ENCODE data around the gene STAG1.
"Not testable (repeated sequence)": the region's sequence is repeated elsewhere in the genome, so short reads cannot be mapped to it uniquely, and the experiment has no call there.

The STAG1 gene

GRCh38 chr3:136758160-136759102 is 6.3 kb upstream of the STAG1 start:
- peaks cover 19% of the 10 kb centered on the region; the same call in 1 of the 2 replicates for H3K9me3 ChIP-seq (ENCODE audit: insufficient read depth, low read depth, low read length)
- 90% methylated on average over 20 of the region's 20 CpGs for WGBS
- not testable (repeated sequence) for H3K27me3 ChIP-seq (ENCODE audit: insufficient read depth, low read length); H3K27ac ChIP-seq (ENCODE audit: low read depth, low read length); H3K4me1 ChIP-seq (ENCODE audit: insufficient read depth, low read length); H3K4me3 ChIP-seq (ENCODE audit: low read length); H3K9ac ChIP-seq (ENCODE audit: low read depth, low read length); H3K36me3 ChIP-seq (ENCODE audit: insufficient read depth, low read length)

- no peaks in the 10 kb centered on the region for H3K27me3 ChIP-seq (ENCODE audit: insufficient read depth, low read length)
- no peak overlapping the region for H3K4me3 ChIP-seq (ENCODE audit: low read length)
- peaks cover 16% of the 10 kb centered on the region for H3K4me1 ChIP-seq (ENCODE audit: insufficient read depth, low read length)
- no peaks in the 10 kb centered on the region for H3K9me3 ChIP-seq (ENCODE audit: insufficient read depth, low read depth, low read length)
- 93% methylated on average over 2 of the region's 2 CpGs for WGBS
- H3K9ac ChIP-seq (ENCODE audit: low read depth, low read length) = no peak overlapping the region
- no peaks in the 10 kb centered on the region for H3K36me3 ChIP-seq (ENCODE audit: insufficient read depth, low read length)
- no peak overlapping the region for H3K27ac ChIP-seq (ENCODE audit: low read depth, low read length)
Observed at GRCh38 chr3:136755192-136755591, 3.0 kb upstream of the STAG1 start.

- Histone ChIP-seq H3K9me3 (ENCODE audit: insufficient read depth, low read depth, low read length) (no peaks in the 10 kb centered on the region), H3K27me3 (ENCODE audit: insufficient read depth, low read length) (no peaks in the 10 kb centered on the region), H3K36me3 (ENCODE audit: insufficient read depth, low read length) (no peaks in the 10 kb centered on the region), H3K4me3 (ENCODE audit: low read length) (peak overlapping the region; percentile 76), H3K27ac (ENCODE audit: low read depth, low read length) (peak overlapping the region; percentile 100), H3K9ac (ENCODE audit: low read depth, low read length) (peak overlapping the region; percentile 97), H3K4me1 (ENCODE audit: insufficient read depth, low read length) (peaks cover 31% of the 10 kb centered on the region)
- 70% methylated on average over 11 of the region's 11 CpGs for WGBS
Observed at GRCh38 chr3:136753326-136753939, 1.3 kb upstream of the STAG1 start.

- Histone ChIP-seq H3K4me3 (ENCODE audit: low read length) (peak overlapping the region; percentile 76), H3K36me3 (ENCODE audit: insufficient read depth, low read length) (no peaks in the 10 kb centered on the region), H3K9ac (ENCODE audit: low read depth, low read length) (peak overlapping the region; percentile 97), H3K27me3 (ENCODE audit: insufficient read depth, low read length) (no peaks in the 10 kb centered on the region), H3K4me1 (ENCODE audit: insufficient read depth, low read length) (peaks cover 31% of the 10 kb centered on the region), H3K27ac (ENCODE audit: low read depth, low read length) (peak overlapping the region; percentile 100), H3K9me3 (ENCODE audit: insufficient read depth, low read depth, low read length) (no peaks in the 10 kb centered on the region)
- WGBS = under 1% methylated on average over 73 of the region's 73 CpGs
Observed at GRCh38 chr3:136752422-136753325, 496 bp upstream of the STAG1 start.

- H3K27ac ChIP-seq (ENCODE audit: low read depth, low read length) = peak overlapping the region; percentile 100
- under 1% methylated on average over 97 of the region's 97 CpGs for WGBS
Observed at GRCh38 chr3:136751316-136752171, 634 bp downstream of the STAG1 start.

DNA sequence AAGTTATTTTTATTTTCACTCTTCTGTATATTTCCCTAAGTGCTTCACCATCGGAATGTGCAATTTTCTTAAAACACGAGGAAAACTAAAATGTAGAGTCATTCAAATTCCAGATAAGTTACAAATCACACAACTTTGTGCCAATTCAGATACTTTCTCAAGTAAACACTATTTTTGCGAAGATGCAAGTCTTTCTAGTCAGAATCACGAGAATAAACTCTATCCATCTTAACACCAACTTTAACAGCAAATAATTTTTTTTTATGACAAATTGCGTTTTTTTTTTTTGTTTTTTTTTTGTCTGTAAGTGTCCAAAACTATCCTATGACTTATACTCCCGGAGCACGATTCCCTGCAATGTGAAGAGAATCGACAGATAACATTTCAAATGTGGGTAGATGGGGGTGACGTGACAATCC is 1.3 kb downstream of the STAG1 start:
- Histone ChIP-seq H3K4me1 (ENCODE audit: insufficient read depth, low read length) (peaks cover 31% of the 10 kb centered on the region), H3K9ac (ENCODE audit: low read depth, low read length) (peak overlapping the region; percentile 97), H3K36me3 (ENCODE audit: insufficient read depth, low read length) (no peaks in the 10 kb centered on the region), H3K4me3 (ENCODE audit: low read length) (peak overlapping the region; percentile 76), H3K27ac (ENCODE audit: low read depth, low read length) (peak overlapping the region; percentile 100), H3K9me3 (ENCODE audit: insufficient read depth, low read depth, low read length) (no peaks in the 10 kb centered on the region), H3K27me3 (ENCODE audit: insufficient read depth, low read length) (no peaks in the 10 kb centered on the region)
- 11% methylated on average over 4 of the region's 9 CpGs for WGBS

More at GRCh38 chr3:136751316-136752171, 634 bp downstream of the STAG1 start:
- H3K4me1 ChIP-seq (ENCODE audit: insufficient read depth, low read length) = peaks cover 31% of the 10 kb centered on the region
- peak overlapping the region; percentile 76 for H3K4me3 ChIP-seq (ENCODE audit: low read length)
- no peaks in the 10 kb centered on the region for H3K9me3 ChIP-seq (ENCODE audit: insufficient read depth, low read depth, low read length)
- peak overlapping the region; percentile 97 for H3K9ac ChIP-seq (ENCODE audit: low read depth, low read length)
- no peaks in the 10 kb centered on the region for H3K36me3 ChIP-seq (ENCODE audit: insufficient read depth, low read length)
- H3K27me3 ChIP-seq (ENCODE audit: insufficient read depth, low read length) = no peaks in the 10 kb centered on the region

DNA sequence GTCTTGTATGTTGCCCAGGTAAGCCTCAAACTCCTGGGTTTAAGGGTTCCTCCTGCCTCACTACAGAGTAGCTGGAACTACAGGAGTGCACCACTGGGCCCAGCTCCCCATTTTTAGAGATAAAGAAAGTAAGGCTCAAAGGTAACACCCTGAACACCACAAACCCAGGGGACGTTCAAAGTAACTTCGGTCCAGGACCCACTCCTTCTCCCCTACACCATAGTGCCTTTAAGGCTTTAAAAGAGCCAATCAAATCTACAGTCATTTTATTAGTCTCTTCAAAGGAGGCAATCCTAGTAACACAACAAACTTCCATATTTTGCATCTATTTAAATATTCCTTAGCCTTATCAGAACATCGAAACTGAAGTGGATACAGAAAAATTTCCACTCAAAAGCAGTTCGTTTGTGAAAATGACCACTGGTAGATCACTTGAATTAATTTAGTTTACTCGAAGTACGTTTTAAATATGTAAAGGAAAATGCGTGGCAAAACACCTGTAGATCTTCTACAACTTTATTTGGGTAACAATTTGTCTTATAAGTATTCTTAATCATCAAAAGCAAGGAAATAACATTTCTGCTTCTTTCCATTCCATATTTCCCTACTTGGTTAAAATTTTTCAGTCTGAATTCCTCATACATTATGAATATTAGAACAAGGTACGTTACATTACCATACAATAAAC is 1.8 kb downstream of the STAG1 start:
- Histone ChIP-seq H3K9ac (ENCODE audit: low read depth, low read length) (peak overlapping the region; percentile 97; the same call in 1 of the 2 replicates), H3K27me3 (ENCODE audit: insufficient read depth, low read length) (no peaks in the 10 kb centered on the region), H3K27ac (ENCODE audit: low read depth, low read length) (peak overlapping the region; percentile 100), H3K36me3 (ENCODE audit: insufficient read depth, low read length) (no peaks in the 10 kb centered on the region), H3K4me3 (ENCODE audit: low read length) (peak overlapping the region; percentile 76), H3K9me3 (ENCODE audit: insufficient read depth, low read depth, low read length) (no peaks in the 10 kb centered on the region), H3K4me1 (ENCODE audit: insufficient read depth, low read length) (peaks cover 31% of the 10 kb centered on the region)
- 41% methylated on average over 7 of the region's 8 CpGs for WGBS

DNA sequence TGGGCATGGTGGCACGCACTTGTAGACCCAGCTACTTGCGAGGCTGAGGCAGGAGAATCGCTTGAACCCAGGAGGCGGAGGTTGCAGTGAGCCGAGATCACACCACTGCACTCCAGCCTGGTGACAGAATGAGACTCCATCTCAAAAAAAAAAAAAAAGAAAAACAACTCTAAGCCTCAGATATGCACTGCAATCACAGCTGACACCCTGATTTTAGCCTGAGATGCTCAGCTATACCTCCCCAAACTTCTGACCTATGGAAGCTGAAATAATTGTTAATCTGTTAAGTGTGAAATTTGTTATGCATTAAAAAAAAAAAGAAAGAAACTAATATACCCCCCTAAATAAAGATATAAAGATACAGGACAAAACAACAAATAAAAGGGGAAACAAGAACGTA is 2.6 kb downstream of the STAG1 start:
- not testable (repeated sequence) for H3K36me3 ChIP-seq (ENCODE audit: insufficient read depth, low read length); H3K9ac ChIP-seq (ENCODE audit: low read depth, low read length); H3K4me3 ChIP-seq (ENCODE audit: low read length); H3K9me3 ChIP-seq (ENCODE audit: insufficient read depth, low read depth, low read length); H3K27me3 ChIP-seq (ENCODE audit: insufficient read depth, low read length)
- 87% methylated on average over 6 of the region's 6 CpGs for WGBS
- Histone ChIP-seq H3K27ac (ENCODE audit: low read depth, low read length) (peak overlapping the region; percentile 100; the same call in 1 of the 2 replicates), H3K4me1 (ENCODE audit: insufficient read depth, low read length) (peaks cover 31% of the 10 kb centered on the region)

DNA sequence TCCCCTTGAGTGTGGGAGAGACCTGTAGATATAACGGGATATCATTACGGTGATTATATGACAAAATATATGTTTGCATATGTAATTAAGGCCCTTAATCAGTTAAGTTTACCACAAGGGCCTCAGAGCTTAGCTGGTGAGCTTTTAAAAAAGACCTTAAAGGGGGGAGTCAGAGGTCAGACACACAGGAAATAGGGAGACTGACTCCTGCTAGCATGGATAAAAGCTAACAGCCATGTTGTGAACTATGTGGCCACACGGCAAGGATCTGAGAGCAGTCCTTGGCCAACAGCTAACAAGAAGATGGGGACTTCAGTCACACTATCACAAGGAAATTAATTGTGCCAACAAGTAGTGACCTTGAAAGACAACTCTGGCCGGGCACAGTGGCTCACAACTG is 3.1 kb downstream of the STAG1 start:
- Histone ChIP-seq H3K27me3 (ENCODE audit: insufficient read depth, low read length) (no peaks in the 10 kb centered on the region), H3K9ac (ENCODE audit: low read depth, low read length) (no peak overlapping the region), H3K9me3 (ENCODE audit: insufficient read depth, low read depth, low read length) (no peaks in the 10 kb centered on the region), H3K4me1 (ENCODE audit: insufficient read depth, low read length) (peaks cover 31% of the 10 kb centered on the region), H3K36me3 (ENCODE audit: insufficient read depth, low read length) (no peaks in the 10 kb centered on the region), H3K4me3 (ENCODE audit: low read length) (no peak overlapping the region), H3K27ac (ENCODE audit: low read depth, low read length) (peak overlapping the region; percentile 22; the same call in 1 of the 2 replicates)
- WGBS = 83% methylated on average over 3 of the region's 4 CpGs

DNA sequence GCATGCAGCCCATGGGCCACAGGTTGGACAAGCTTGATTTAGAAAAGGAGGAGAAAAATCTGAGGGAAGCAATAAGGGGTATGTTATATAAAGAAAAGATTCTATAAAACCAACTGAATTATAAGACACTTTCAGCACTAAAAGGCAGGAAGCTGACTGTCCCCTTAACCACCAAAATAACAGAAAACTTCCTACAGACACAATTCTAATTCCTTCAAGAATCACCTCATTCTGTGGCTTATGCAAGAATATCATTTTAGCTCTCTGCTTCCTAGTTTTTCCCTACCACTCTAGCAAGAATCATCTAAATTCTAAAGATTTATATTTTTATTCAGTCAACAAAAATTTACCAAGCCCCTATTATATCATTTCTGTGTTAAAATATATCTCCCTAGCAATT is 6.3 kb downstream of the STAG1 start:
- Histone ChIP-seq H3K27ac (ENCODE audit: low read depth, low read length) (no peak overlapping the region), H3K4me1 (ENCODE audit: insufficient read depth, low read length) (peaks cover 21% of the 10 kb centered on the region), H3K9ac (ENCODE audit: low read depth, low read length) (no peak overlapping the region), H3K9me3 (ENCODE audit: insufficient read depth, low read depth, low read length) (no peaks in the 10 kb centered on the region), H3K27me3 (ENCODE audit: insufficient read depth, low read length) (no peaks in the 10 kb centered on the region), H3K36me3 (ENCODE audit: insufficient read depth, low read length) (no peaks in the 10 kb centered on the region), H3K4me3 (ENCODE audit: low read length) (no peak overlapping the region)

Measured in HUES64 (cell line).